Stimulated activated CD4-positive, alpha-beta T cell treated with anti-CD3 and anti-CD28 coated beads, Interleukin-2, amount 100 ng/mL, for 24 hours (primary cell): ENCODE results near the gene EPAS1.

Source experiments
- DNase-seq, 2 donors: peaks; one replicate each; pipeline ENCODE4 v3.0.0-alpha.2; 2020

Gene EPAS1

DNA sequence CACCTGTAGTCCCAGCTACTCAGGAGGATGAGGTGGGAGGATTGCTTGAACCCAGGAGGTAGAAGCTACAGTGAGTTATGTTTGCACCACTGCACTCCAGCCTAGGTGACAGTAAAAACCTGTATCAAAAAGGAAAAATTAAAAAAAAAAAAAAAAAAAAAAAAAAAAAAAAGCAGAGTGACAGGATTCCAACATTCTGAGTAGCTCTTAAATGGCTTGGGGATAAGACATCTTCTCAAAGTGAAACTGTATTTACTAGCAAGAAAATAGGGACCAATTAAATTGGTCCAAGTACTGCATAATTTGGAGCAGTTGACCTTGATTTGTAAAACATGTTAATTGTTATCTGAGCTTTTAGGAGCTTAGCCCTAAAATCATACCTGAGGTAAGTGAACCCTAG lies 116.4 kb downstream of the EPAS1 start:
- DNase-seq, result no peak

DNA sequence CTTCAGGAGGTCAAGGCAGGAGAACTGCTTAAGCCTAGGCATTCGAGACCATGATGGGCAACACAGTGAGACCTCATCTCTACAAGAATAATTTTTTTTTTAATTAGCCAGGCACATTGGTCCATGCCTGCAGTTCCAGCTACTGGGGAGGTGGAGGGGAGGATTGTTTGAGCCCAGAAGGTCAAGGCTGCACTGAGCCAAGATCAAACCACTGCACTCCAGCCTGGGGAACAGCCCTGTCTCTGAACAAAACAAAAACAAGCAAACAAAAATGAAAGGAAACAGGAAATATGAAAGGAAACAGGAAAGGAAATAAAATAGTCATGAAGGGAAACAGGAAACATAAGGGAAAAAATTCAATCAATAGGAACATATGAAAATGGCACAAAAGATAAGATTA lies 117.5 kb downstream of the EPAS1 start:
- DNase-seq, result no peak

DNA sequence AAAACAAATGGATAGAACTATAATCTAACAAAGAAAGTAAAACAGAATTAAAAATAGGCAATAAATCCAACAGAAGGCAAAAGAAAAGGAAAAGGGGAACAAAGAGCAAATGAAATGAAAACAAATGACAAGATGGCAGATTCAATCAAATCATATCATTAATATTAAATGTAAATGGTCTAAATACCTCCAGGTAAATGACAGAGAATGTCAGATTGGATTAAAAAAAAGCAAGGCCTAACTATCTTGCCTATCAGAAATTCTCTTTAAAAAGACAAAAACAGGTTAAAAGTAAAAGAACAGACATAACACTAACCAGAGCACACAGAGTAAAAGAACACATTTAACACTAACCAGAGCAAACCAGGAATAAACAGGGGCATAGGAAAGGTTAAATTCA lies 119.1 kb downstream of the EPAS1 start:
- DNase-seq, result no peak

DNA sequence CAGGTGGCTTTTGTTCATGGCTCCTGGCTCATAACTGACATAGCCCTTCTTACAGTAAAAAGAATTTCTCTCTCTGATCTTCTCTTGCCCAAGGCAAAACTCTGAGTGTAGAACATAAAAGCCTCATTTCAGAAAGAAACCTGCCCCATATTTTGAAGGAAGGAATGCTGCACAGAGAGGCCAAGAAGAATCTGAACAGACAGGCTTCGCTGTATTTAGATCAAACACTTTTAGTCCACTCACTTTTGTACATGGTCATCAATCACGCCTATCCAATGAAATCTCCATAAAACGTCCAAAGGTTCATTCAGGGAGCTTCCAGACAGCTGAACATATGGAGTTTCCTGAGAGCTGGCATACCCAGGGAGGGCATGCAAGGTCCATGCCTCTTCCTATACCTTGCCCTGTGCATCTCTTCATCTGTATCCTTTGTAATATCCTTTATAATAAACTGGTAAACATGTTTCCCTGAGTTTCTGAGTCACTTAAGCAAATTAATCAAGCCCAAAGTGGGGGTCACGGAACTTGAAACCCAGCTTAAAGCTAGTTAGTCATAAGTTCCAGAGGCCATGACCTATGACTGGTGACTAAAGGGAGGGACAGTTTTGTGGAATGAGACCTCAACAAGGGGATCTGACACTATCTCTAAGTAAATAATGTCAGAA lies 119.7 kb downstream of the EPAS1 start:
- DNase-seq, result no peak

DNA sequence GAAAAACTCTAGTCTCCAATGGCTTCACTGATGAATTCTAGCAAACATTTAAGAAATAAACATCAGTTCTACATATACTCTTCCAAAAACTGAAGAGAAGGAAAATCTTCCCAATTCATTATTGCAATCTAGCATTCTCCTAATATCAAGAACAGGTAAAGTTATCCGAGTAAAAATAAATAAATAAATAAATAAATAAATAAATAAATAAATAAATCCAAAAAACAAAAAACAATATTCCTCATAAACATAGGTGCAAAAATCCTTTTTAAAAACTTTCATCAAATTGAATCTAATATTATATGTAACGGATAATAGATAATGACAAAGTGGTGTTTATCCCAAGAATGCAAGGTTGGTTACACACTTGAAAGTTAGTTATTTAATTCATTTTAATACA lies 123.7 kb downstream of the EPAS1 start:
- DNase-seq, result no peak

DNA sequence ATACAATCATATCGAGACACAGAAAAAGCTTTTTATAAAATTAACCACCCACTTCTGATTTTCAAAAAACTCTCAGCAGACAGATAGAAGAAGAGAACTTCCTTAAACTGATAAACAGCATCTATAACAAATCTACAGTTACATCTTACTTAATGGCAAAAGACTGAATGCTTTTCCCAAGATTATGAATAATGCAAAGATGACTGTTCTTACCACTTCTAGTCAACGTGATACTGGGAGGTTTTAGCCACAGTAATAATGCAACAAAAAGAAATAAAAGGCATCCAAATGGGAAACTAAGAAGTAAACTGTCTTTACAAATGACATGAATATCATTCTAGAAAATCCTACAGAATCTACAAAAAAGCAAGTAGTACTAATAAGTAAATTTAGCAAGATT lies 124.2 kb downstream of the EPAS1 start:
- DNase-seq, result no peak

DNA sequence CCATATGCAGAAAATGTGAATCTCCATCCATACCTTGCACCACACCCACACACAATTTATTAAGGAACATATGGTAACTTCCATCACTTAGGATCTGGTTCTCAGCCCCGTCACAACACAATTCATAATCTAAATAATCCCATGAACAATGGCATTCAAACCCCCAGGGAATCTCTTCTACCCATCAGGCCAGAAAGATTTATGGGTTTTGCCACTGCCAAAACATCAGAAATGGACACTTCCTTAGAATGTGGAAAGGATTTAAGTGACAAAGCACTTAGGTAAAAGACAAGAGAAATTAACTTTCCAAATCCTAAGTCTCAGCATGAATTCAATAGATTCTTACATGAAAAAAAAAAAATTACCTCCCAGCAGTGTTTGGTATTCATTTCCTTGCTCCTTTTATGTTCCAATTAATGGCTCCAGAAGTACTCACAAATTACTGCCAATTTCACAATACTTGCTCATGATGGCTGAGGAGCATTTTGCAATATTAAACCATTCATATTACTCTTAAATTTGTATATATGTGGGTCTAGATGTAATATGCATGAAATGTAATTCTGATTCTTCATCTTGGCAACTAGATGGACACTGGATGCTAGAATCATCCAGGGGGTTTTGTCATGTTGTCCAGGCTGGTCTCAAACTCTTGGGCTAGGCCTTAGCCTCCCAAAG lies 125.6 kb downstream of the EPAS1 start:
- DNase-seq, result no peak

DNA sequence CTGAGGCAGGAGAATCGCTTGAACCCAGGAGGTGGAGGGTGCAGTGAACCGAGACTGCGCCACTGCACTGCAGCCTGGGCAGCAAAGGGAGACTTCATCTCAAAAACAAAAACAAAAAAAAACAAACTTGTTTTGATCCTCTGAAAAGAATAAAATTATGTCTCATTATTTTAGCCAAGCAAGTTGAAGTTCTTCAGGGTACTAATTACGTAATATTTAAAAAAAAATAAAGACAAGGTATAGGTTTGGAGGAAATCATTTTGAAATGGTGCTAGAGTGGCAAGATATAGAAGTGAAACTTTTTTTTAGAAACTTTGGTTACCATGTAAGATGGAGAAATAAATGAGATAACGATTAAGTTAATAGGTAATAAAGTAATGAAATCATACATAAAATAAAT lies 127.7 kb downstream of the EPAS1 start:
- no peak for DNase-seq

DNA sequence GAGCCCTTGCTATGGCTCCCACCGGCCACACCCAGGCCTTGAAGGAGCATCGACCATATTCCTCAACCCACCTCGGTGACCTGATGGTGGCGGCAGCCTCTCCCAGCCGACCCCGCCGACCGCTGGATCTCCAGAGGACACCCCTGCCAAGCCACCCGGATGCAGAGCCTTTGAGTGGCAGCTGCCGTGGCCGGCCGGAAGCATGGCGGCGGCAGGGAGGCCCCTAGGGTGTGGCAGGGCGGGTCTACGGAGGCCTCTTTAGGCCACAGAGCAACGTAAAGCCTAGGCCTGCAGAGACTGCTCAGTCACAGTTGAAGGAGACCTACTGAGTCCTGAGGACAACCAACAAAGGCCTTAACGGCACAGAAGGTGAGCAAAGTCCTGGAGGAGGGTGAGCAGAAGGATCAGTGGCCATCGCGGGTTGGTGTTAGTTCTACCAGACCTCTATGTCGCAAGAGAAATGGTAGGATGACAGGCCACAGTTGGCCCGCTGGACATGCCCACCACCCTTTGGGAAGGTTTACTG lies 131.8 kb downstream of the EPAS1 start:
- no peak for DNase-seq

DNA sequence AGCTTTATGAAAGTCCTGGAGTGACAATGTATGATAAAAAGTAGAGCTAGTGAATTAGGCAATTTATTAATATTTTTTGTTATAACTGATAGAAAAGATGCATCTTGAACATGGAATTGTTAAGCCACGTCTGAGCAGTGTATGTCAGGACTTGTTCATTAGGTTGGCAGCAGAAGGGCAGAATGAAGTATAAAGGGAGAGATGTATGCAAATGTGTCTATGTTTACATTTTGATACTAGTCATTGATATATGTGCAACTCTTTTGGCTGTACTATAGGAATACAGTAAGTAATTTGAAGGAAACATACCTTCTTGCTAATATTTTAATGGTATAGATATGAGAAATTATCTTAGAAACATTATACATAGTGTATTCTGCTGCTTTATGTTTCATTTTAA lies 133.2 kb downstream of the EPAS1 start:
- DNase-seq, result no peak

DNA sequence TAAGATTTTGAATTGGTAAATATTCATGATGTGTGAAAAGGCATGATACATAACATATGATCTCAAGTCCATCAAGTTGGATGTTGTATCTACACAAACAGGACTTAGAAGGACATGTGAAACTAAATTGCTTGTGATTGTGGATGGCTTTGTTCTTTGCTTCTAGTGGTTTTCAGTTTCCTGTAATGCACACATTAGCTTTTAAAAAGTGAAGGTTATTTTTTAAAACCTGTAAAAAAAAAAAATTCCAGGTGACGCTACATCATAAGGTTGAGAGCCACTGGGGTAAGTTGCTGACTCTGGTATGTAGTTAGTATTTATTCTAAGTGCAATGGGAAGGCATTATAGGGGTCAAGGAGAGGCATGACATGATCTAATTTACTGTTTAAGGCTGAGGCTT lies 133.8 kb downstream of the EPAS1 start:
- DNase-seq, result no peak

DNA sequence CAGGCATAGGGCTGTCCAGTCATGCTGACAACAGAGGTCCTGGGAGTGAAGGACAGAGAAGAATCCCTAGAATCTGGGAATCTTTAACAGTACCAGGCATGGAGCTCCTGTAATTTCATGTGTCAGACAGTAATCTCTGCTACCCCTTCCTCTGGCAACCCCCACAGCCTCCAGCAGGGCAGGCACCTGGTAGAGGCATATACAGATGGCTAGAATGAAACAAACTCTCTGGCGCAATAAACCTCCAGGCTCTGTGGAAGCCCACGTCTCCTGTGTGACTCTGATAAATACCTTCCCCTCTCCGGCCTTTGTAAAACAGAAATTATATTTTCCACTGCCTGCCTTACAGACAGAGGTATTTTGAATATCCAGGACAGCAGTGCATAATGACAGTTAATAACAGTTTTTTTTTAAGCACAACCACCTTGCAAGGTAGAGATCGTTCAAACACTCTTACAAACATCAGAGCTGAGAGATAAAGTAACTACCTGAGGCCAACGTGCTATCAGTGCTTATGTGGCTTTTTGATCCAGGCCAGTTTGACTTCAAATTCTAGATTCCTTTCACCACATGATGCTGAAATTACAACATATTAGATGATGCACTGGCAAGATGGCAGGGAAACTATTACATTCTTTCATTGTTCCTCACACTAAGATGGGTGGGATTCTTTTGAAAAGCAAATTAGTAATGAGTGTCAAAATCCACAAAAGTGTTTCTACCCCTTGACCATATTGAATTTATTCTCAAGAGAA lies 134.5 kb downstream of the EPAS1 start:
- DNase-seq, result no peak

DNA sequence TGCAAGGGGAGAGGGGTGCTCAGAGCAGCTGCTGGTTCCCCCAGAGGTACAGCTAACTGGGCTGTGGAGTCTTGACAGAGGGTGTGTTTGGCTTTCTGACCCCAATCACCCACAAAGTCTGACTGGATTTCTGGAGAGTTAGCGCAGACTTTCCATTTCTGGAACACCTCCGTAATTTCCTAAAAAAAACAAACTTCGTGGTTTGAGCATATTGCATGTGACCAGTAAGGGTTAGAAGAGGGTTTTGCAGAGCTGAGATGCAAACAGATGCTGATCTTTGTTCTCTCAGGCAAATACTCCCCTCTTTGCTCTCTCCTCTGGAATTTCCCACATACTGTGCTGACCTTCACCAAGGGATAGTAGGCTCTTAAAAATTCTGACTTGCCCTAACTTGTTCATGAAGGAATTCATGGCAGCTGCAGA lies 137.7 kb downstream of the EPAS1 start:
- no peak for DNase-seq

DNA sequence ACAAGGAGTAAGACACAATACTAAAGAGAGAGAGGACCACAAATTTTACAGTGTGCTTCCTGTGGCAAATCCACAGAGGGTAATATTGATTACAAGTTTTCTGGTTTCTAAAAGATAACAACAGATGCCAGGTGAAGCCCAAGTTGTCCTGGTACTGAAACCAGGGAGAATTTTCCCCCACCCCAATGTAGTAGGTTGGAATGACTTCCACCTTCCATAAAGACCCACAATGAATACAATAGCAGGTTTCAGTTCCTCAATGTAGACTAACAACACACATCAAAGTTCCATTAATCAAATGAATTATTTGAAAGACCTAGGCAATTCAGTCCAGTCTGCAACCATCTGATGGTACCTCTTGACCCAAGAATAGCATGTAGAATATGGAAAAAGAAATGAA lies 138.1 kb downstream of the EPAS1 start:
- DNase-seq, result no peak

DNA sequence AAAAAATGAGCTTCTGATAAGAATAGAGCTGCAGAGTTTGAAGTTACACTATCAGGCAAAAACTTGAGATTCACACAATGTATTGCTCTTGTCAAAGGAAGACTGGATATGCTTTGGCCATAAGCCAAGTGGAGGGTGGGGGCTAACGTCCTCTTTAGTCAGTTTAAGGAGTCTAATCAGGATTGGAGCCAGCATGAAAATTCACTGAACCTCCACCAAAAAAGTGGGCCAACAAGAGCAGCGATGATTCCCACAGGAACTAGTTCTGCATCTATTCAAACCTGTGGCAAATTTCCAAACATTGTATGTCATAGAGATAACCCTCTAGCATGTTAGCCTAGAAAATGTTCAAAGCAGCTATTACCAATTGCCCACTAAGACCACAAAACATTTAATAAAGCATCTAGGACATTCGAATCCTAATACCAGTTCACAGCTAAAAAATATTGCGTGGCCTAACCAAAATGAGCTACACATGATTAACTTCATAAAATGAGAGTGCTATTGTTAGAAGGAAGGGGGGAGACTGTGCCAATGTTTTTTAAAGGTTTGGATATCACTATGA lies 138.7 kb downstream of the EPAS1 start:
- no peak for DNase-seq
